Stimulated activated CD4-positive, alpha-beta T cell treated with anti-CD3 and anti-CD28 coated beads, Interleukin-1b, Interleukin-23, amount 100 ng/mL, for 48 hours (primary cell): Measurements from ENCODE around the gene PLXND1.
A peak's percentile ranks its signal among the peaks of the same experiment; 100 is the strongest.

Source experiments
- DNase-seq: peaks from one replicate; pipeline ENCODE4 v3.0.0-alpha.2; 2020

PLXND1 gene

GRCh38 chr3:129599607-129600006, 6.9 kb downstream of the PLXND1 start:
- DNase-seq = no peak

GRCh38 chr3:129599073-129599472, 7.4 kb downstream of the PLXND1 start:
- DNase-seq = no peak

- no peak for DNase-seq
Measured at GRCh38 chr3:129598484-129598883, 8.0 kb downstream of the PLXND1 start.

- no peak for DNase-seq
Measured at GRCh38 chr3:129598000-129598381, 8.5 kb downstream of the PLXND1 start.

DNA sequence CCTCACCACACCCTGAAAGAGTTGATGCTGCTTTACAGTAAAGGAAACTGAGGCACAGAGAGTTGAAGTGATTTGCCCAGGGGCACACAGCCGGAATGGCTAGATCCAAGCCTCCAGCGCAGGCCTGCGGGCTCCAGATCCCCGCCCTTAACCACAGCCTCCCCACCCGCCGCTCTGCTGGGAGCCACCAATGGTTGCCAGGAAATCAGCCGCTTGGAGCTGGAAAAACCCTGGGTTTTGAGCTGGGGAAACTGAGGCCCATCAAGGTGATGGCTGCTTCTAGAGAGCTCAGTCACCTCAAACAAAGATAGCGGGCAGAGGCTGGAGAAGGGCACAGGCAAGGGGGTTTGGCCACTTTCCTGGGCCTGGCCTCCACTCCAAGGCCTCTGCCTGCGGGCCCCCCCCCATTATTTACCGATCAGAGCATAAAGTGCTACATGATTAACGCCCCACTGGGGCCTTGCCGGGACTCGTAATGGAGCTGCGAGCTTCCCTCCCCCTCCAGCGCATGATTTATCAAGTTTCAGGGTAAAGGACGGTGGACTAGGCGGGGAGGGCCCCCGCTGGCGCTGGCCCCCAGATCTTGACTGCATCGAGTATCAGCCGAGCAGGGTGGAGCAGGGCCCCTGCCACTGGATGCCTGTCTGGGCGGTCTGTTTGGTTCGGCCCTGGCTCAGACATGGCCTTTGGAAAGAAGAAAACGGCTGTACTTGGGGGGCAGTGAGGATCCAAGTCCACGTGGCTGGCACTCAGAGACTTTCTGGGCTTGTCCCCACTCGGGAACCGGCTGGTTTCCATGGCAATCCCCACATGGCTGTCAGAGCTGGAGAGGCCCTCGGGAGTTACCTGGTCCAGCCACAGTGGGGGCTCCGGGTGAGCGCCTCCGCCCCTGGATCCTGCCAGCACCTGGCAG, 9.1 kb downstream of the PLXND1 start:
- no peak for DNase-seq

GRCh38 chr3:129596194-129597086, 10.0 kb downstream of the PLXND1 start:
- no peak for DNase-seq

- no peak for DNase-seq
Measured at GRCh38 chr3:129595544-129596193, 10.8 kb downstream of the PLXND1 start.

GRCh38 chr3:129594907-129595390, 11.5 kb downstream of the PLXND1 start:
- DNase-seq = no peak

GRCh38 chr3:129594409-129594808, 12.1 kb downstream of the PLXND1 start:
- DNase-seq = no peak

DNA sequence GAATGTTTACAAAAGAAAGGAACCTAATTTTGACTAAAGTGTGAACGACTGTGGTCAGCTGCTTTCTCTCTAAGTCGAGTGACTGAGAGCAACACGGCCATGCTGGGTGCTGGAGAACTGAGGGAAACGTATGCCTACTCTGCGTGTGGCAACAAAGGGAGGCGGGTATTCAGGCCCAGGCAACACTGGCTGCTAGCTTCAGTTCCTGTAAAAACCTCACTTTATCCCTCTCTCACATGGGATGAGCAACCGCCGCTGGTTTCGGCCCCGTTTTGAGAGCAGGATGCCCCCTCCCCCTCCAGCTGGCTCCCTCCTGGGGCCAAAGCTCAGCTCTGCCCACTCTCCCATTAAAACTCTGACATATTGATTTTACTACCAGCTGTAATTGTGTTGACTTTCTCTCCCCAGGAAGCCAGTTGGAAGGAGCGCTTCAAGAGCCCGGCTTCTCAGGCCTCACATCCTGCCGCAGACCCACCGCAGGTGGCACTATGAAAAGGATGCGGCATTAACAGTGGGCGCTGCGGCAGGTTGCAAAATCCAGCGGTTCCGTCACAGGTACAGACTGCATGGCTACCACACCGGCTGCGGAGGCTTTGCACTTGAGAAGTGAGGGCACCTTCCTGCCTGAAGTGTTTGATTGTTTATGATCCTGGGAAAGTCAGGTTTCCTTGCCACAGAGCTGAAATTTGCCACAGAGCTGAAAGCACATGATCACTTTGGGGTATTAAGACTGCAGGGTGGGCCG, 12.7 kb downstream of the PLXND1 start:
- DNase-seq = peak; percentile 73

DNA sequence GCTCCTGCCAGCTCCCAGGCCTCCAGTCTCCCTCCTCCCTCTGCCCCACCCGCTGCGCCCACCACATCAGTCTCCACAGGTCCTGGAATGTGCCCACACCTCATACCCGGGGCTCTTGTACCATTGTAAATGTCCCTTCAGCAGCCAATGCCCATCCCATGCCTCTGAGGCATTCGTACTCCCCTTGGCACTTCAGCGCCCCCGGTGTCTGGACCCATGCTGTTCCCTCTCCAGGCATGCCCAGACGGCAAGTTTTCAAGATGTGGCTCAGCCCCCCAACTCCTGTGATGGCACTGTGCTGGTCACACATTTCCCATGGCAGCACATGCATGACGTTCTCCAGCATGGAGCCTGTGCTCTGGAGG, 13.3 kb downstream of the PLXND1 start:
- DNase-seq = no peak

DNA sequence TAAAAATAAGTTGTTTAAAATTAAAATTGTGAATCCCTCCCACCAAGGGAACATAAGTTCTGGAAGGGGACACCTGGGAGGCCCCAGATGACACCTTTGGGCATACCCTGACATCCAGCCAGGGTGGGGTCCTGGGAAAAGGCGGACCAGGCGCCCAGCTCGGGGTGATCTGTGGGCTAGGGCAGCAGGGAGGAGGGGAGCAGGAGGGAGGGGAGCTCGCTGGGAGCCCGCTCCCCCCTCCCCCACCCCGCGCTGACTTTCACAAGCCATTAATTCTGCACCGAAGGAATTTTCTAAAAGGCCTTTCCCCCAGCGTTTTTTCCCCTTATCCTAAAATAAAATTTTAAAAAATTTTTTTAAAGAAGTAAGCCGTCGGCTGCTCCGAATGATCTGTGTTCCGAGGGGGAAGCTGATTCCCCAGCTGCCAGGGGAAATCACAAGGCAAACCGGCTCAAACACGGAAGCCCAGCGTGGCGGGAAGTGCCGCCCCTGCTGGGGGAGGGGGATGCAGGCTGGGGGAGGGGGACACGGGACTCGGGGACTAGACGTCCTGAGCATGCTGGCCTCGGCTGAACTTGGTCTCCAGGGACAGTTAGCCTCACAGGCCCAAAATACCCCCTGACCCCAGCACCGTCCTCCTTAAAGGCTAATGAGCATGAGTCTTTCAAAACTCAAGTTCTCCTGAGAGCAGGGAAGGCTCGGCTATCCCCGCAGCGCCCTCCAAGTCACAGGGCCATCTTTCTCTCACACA, 13.9 kb downstream of the PLXND1 start:
- no peak for DNase-seq

DNA sequence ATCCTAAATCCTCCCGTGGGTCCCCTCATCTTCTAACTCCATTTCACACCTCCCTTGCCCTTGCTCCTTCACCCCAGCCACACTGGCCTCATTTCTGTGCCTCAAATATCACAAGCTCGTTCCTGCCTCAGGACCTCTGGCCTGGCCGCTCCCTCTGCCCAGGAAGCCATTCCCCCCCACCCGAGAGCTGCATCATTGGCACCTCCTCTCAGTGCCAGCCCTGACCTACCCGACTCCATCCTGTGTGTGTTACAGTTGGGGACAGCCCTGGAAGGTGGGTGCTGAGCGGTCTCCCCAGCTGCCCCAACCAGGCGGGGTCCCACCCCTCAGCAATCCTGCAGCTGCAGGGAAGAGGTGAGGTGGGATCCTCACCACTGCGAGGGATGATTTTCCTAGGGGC, 14.5 kb downstream of the PLXND1 start:
- DNase-seq = no peak

GRCh38 chr3:129590215-129590614, 16.3 kb downstream of the PLXND1 start:
- DNase-seq = no peak

DNA sequence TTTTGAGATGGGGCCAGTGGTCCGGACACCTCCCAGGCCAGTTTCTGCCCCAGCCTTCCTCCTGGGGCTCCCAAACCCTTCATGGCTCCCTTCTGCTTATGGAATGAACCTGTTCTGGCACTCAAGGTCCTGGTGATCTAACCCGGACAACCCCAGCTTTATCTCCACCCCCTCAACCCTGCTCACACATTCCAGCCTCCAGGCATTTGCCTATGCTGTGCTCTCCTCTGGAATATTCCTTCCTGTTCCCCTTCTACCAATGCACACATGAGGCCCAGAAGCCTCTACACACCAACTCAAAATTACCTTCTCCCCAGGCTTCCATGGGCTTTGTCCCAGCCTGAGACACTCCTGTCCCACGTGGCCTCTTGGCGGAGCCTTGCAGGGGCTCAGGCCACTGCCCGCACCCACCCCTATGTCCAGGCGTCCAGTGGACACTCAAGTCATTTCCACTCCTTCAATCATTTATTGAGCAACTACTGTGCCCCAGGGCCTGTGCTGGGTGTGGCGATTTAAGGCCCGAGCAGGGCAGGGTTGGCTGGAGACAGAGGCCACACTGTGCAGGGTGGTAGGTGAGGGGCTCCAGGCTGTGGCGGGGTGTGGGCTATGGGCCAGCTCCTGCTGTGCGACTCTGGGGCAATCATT, 18.8 kb downstream of the PLXND1 start:
- DNase-seq = no peak

GRCh38 chr3:129586746-129587430, 19.6 kb downstream of the PLXND1 start:
- DNase-seq = no peak

DNA sequence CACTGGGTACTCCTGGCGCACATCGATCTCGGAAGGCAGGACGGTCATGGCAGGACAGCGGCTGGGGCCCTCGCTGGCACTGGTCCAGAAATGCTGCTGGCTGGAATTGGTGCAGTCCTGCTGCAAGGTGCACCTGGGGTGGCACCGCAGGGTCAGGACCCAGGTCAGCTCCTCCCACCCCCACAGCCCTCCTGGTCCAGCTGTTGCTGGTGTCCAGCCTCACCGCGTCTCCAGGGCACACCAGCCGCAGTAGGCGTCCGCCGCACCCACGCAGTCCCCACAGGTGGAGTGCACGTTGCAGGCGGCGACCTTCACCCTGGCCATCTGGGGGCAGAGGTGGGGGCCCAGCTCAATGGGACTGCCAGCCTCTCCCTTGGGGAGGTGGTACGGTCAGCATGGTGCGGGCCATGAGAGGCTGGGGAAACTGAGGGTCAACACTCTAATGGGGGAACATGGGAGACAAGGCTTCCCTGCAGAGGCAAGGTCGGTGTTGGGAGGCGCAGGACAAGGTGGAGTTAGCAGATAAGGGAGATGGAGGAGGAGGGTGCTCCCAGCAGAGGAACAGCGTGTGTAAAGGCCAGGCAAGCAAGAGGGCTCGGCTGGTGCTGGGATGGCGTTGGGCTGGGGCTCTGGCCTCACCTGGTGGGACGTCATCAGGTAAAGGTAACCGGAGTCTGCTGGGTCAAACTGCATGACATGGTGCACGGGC, 20.4 kb downstream of the PLXND1 start:
- DNase-seq = no peak

GRCh38 chr3:129584631-129585030, 21.8 kb downstream of the PLXND1 start:
- no peak for DNase-seq

GRCh38 chr3:129583289-129583688, 23.2 kb downstream of the PLXND1 start:
- no peak for DNase-seq

GRCh38 chr3:129582799-129583198, 23.7 kb downstream of the PLXND1 start:
- DNase-seq = no peak
